Left ventricle myocardium superior (tissue), 1 donor: ENCODE measurements around the gene CPO. TPM values are rescaled to one million over a fixed set of nuclear protein-coding genes. Genes with fewer than 3 reads are reported as not detected.

Experiments
- ATAC-seq: fragments of 200-7000 bp; cut with Tn5 transposase; one replicate; pipeline ENCODE4 v1.9.1; 2020; ENCODE audit warnings: mild to moderate bottlenecking, moderate library complexity
- DNase-seq: peaks from one replicate; pipeline ENCODE4 v3.0.0-alpha.2; 2020
- intact Hi-C: fragments of 100-400 bp; cut with micrococcal nuclease; formaldehyde crosslinking; loops from one replicate; pipeline ENCODE4 v1.11.0; 2022
- total RNA-seq: library from RNA; stranded (reverse); fragmentation: NEBNext Ultra II Directional; extraction: Animal tissue kit (Norgen Biotek cat#: 25700); gene quantifications from one replicate; pipeline ENCODE4 v1.2.1, GENCODE V29; 2021
- donor health status: DM: no; HTN: yes; CAD: no; lungs with severe emphysema.

CPO gene
- total RNA-seq, 1 donor from 2014 or later: 0.27 TPM

DNA sequence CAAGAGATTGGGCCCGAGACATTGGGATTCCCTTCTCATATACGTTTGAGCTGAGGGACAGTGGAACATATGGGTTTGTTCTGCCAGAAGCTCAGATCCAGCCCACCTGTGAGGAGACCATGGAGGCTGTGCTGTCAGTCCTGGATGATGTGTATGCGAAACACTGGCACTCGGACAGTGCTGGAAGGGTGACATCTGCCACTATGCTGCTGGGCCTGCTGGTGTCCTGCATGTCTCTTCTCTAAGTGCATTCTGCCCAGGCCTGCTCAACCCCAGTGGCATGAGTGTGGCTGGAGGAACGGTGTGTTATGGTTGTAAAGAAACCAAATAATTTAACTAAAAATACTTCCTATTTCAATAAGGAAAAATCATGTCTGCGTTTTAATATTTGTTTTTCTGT, 29.9 kb downstream of the CPO start:
- intact Hi-C loops: no loop called here
- no peak for ATAC-seq
- DNase-seq: no peak

DNA sequence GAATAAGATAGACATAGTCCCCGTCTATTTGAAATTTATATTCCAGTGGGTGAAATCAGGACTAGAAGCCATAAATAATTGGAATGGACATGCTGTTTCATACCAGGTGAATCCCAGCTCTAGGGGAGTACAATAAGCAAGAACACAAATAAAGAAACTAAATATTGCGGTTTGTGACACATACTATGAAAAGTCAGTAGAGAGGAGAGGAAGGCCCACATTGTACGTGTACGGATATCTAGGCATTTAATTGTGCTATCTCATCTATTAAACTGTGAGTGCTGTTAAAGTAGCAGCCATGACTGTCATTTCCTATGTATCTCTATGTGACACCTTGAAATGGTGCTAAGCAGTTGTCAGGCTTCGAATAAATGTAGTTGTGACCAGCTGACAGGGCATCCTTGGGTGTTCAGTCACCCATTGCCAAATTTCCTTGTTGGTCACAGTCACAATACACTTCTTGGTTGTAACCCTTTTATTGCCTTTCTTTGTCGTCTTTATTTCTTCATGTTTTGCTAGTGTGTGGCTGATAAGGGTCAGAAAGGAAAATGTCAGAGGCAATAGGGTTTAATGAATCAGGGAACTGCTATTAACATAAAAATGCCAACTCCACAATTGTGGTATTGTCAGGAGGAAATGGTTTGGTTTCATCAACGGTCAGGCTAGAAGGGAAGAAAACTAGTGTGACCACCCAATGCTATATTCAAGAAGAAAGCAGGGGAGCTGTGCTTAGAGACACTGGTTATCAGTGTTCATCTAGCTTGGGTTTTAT, 31.5 kb downstream of the CPO start:
- no peak for ATAC-seq
- DNase-seq: no peak
- intact Hi-C loops: loop anchor here (10.0 kb wide), 1 partner anchor 176 kb away; no protein-coding TSS in a partner anchor

DNA sequence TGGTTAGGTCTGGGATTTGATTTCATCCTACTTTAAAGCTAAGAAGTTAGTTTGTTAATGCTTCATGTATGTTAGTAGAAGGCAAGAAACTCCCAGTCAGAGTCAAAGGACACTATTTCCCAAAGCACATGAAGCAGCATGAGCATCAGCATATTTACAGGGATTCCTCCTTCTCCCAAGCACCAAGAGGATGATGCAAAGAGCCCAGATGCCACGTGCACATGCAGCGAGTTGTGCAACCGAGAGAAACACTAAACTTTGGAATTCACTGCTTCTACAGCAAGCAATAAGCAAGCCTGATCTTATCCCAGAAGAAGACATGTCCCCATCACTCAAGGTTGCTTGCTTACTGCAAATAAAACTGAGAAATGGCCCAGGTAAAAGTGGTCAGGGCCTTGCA, 32.5 kb downstream of the CPO start:
- DNase-seq (peak; percentile 29), ATAC-seq (no peak)

DNA sequence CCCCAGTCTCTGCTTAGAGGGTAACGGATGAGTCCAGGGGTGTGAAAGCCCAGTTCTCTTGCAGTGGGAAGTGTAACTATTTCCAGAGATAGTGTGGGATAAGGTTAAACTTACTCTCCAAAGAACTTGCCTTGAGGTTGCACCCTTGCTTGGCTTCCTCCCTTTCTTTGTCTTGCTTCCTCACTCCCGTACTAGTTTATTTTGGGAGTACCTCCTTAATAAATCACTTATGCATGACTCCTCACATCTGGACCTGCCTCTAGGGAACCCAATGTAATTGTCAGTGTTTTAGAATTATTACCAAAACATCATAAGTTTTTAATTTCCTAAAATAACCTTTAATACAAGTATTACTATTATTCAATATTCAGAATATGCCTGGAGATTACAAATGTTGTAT, 35.2 kb downstream of the CPO start:
- ATAC-seq (no peak), DNase-seq (no peak)
- intact Hi-C loops: loop anchor here (10.0 kb wide), 1 partner anchor 180 kb away; no protein-coding TSS in a partner anchor

More for the DNA sequence above, 32.5 kb downstream of the CPO start:
- intact Hi-C loops: loop anchor here (10.0 kb wide), 1 partner anchor 177 kb away; no protein-coding TSS in a partner anchor

DNA sequence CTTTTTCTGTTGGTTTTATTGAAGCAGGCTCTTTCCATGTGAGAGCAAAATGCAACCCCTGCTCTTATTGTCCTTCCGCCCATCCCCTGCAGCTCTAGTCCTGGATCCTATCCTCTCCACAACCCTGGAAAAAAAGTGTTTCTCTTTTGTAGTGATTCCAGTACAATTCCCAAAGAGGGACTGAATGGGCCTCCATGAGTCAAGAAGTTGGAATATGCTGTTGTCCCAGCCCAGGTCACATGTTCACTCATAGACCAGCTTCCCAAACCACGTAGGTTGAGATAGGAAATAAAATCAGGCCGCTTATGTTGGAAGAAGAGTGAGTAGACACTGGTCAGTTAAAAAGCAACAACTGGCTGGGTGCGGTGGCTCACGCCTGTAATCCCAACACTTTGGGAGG, 39.4 kb downstream of the CPO start:
- DNase-seq (no peak), ATAC-seq (no peak)
- intact Hi-C loops: loop anchor here (10.0 kb wide), 1 partner anchor 184 kb away; no protein-coding TSS in a partner anchor

DNA sequence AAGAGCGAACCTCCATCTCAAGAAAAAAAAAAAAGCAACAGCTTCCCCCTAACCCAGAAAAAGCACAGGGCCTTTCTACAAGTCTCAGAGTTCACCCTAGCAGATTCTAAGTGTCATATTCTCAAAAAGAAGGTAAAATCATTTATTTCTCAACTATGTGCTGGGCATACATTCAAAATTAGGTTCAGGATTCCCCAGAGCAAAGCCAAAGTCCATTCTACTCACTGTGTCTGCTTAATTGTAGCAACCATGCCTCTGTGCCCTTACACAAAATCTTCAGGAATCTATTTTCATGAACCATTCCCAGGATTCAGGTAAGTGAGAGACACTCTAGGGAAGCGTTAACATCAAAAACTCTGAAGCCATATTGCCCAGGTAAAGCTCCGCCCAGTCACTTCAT, 40.0 kb downstream of the CPO start:
- intact Hi-C loops: loop anchor here (10.0 kb wide), 1 partner anchor 185 kb away; no protein-coding TSS in a partner anchor
- ATAC-seq (no peak), DNase-seq (no peak)

DNA sequence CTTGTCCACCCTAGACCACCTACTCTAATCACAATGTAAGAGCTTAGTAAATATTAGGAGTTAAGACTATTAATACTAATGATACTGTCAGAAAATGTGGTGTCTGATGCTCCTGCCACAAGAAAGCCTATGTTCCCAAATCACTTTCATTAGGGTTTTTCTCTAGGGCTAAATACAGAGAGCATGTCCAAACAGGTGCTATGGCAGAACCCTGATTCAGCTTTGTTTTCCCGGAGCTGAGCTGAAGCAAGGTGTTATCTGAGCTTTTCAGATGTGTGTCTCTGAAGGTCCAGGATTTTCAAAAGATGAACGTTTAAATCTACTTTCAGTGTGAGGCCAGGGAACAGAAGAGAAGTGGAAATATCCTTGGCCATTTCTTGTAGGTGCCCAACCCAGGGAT, 40.6 kb downstream of the CPO start:
- DNase-seq: no peak
- ATAC-seq: no peak
- intact Hi-C loops: loop anchor here (5.0 to 10.0 kb wide), 3 partner anchors 185 to 497 kb away; no protein-coding TSS in a partner anchor

DNA sequence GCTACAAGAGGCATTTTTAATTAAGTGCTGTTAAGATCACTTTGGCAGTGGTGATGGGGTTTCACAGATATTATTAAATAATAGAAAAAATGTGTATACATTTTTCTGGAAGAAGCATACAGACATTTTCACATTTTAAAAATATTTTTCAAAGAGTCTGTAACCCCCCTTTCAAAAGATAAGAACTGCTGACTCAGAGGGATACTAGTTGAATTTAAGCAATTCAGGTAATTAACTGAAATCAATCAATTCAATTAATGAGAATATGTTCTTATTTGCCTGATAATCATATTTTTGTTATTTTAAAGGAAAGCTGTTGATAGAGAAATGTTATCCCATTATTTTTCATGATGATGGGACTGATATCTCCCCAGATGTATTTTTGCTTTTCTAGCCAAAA, 41.1 kb downstream of the CPO start:
- intact Hi-C loops: loop anchor here (5.0 to 10.0 kb wide), 2 partner anchors 194 to 497 kb away; no protein-coding TSS in a partner anchor
- ATAC-seq (no peak), DNase-seq (no peak)

DNA sequence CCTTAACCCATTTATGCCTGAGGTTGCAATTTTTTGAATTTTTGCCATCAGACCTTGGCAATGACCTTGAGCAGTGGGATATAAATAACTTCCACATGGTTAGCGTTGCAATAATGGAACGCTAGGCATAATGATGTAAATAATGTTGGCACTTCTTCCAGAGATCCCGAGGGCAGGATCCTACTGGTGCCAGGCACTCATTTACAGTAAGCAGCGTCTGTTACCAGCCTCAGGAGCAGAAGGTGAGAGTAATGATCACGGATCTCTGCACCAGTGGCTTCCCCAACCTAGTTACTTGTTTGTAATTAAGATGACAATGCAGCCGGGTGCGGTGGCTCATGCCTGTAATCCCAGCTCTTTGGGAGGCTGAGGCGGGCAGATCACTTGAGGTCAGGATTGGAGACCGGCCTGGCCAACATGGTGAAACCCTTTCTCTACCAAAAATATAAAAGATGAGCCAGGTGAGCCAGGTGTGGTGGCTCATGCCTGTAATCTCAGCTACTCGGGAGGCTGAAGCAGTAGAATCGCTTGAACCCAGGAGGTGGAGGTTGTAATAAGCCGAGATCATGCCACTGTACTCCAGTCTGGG, 41.9 kb downstream of the CPO start:
- DNase-seq: no peak

DNA sequence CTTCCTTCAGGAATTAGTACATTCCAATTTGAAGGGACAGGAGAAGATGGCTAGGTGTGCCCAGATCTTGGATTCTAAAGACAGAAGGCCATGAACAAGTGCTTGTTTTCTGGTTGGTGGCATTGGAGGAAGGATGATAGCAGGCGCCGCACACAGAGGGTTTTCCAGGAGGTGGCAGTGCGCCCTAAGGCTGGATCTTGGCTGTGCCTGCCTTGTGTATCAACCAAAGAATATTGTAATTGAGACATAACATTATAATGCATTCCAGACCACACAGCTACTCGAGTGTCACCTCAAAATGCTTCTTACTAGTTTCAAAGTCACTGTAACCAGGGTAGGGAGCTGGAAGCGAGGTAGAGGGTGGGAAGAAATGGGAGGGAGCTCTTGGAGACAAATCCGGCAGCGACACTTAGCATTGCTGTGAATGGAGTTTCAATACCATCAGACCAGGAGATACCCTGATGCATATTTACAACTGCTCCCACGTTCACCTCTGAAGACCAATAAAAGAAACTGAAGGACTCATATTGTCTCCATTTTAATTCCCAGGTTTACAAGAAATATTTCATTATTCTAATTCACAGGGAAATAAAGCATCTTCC, 42.5 kb downstream of the CPO start:
- DNase-seq (peak; percentile 79), ATAC-seq (peak; percentile 94)
- intact Hi-C loops: loop anchor here (5.0 to 10.0 kb wide), 2 partner anchors 193 to 495 kb away; no protein-coding TSS in a partner anchor

More for the DNA sequence above, 41.9 kb downstream of the CPO start:
- ATAC-seq: peak; percentile 69
- intact Hi-C loops: loop anchor here (5.0 to 10.0 kb wide), 2 partner anchors 194 to 496 kb away; no protein-coding TSS in a partner anchor

DNA sequence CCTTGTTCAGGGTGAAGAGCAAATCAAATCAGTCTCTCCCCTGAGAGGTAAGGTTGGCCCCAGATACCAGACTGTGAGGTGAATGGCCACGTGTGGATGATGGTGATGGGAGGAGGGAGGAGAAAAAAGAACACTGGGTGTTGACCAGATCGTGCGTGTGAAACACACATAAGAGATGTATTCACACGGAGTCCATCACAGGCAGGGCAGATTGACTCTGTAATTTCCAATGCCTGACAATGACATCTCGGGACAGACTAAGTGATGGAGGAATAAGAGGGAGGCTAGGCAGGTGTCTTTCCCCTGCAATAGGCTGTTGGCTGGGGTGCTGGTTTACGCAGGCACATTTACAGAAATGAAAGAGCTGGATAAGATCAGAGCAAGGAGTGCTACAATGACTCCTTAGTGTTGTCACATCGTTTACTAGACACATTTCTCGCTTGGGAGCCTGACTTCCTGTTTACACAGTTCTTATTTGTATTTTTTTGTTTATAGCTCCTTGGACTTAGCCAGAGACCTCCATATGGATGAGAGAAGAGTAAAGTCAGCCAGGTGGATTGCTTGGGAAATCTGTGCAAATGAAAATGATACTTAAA, 43.1 kb downstream of the CPO start:
- DNase-seq (no peak), ATAC-seq (no peak)
- intact Hi-C loops: loop anchor here (5.0 to 10.0 kb wide), 2 partner anchors 192 to 495 kb away; no protein-coding TSS in a partner anchor

DNA sequence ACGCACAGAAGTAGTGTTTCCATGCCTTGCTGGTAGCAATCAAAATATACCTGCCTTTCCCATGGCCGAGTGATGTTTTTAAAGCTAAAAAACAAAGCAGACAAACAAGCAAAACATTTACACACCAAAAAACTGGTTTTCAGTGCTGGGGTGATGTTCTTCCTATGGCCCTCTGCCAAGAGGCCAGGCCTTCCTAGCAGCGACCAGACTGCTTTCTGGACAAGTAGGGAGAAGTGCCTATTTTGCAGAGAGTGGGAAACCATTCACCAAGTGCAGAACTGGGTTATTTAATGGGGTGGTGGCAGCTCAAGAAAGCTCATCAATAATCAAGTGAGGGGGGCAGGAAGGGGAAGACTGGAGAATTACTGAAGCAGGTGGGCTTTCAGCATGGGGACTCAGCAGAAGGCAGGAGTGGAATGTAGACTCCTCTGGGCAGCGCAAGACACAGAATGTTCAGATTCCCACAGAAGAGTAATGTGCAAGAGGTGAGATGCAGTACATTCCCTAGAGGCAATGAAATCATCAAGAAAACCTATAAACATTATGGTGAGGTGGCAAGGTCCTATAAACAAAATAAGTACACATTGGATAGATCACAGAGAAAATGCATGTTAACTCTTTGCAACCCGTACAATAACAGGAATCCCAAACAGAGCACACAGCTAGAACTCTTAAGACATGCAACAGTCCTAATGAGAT, 44.0 kb downstream of the CPO start:
- DNase-seq (no peak), ATAC-seq (no peak)
- intact Hi-C loops: loop anchor here (5.0 to 10.0 kb wide), 2 partner anchors 191 to 494 kb away; no protein-coding TSS in a partner anchor

DNA sequence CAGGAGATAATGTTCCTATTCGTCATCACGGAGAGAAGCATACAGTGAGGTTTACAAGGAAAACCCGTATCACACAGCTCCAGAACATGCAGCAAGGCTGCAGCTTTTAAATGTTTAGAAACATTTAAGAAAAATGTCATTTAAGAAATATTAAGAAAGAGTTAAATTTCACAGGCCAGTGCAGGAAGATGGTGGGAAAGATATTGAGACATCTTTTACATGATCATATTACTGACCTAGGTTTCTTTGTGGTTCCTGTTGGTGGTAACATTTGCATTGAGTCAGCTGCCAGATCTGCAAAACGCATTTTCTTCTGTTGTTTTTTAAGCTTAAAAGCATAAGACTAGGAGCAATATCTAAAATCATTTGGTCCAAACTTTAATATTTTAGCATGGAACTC, 44.9 kb downstream of the CPO start:
- no peak for DNase-seq
- intact Hi-C loops: loop anchor here (5.0 to 10.0 kb wide), 2 partner anchors 191 to 493 kb away; no protein-coding TSS in a partner anchor
- ATAC-seq: no peak

DNA sequence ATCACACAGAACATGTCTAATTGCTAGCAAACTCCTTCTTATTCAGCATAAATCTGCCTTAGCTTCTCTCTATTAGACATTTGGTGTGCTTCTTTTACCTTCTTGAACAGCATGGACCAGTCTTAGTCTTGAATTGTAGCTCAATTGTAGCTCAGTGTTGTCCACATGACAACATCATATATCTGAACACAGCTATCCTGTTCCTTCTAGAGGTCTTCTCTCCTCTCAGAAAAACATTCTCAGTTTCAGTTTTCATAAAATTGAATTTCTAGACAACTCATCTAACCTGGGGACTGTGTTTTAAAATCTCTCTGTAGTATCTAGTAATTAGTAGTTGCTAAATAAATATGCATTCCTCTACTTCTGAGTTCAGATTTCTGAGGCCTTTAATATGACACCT, 47.6 kb downstream of the CPO start:
- no peak for DNase-seq
- ATAC-seq: no peak
- intact Hi-C loops: loop anchor here (10.0 kb wide), 1 partner anchor 188 kb away; no protein-coding TSS in a partner anchor

DNA sequence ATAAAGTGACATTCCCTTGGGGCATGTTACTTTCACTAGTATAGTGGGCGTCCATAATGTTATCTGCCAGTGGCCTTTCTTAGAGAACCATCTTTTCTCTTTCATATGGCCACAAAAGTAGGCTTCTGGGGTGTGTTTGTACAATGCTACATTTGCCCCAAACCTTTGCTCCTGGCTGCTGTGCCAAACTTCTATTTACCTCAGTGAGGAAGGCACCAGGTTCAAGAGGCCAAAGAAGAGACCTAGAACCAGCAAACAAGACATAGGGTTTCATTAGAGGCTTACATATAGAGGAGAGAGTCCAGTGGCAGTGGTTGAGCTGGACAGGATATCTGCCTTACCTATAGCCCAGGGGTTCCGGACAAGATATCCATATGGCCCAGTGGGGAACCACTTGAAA, 48.5 kb downstream of the CPO start:
- DNase-seq (no peak), ATAC-seq (no peak)
- intact Hi-C loops: loop anchor here (10.0 kb wide), 1 partner anchor 187 kb away; no protein-coding TSS in a partner anchor

DNA sequence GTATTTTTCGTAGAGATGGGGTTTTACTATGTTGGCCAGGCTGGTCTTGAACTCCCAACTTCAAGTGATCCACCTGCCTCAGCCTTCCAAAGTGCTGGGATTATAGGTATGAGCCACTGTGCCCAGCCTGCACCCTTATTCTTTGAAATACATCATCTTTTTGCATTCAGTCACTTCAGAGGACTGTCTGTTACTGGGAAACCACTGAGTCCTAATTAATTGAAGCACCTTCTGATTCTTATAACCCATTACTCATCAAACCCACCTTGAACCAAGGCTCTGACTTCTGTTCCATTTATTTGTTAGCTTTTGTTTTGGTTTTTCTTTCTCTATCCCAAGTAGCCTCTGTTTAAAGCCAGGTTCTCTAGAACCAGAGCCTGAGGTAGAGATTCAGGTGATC, 49.6 kb downstream of the CPO start:
- ATAC-seq (no peak), DNase-seq (no peak)
- intact Hi-C loops: loop anchor here (10.0 kb wide), 1 partner anchor 186 kb away; no protein-coding TSS in a partner anchor

DNA sequence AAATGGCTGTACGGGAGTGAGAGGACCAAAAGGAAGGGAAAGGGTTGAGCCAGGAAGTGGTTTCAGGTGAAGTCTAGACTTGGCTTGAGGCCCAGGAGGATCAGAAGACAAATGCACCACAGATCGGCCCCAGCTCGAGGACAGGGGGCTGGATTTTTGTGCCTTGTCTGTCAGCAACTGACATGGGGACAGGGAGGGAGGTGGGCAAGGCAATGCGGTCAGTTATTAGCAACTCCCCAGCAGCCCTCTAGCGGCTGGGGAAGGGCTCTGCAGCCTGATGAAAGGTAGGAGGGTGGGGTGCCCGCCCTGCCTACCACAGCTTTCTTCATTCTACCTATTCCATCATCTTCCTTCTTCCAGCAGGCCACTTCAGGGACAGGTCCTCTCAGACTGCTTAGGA, 50.0 kb downstream of the CPO start:
- intact Hi-C loops: loop anchor here (10.0 kb wide), 1 partner anchor 185 kb away; no protein-coding TSS in a partner anchor
- DNase-seq (peak; percentile 53), ATAC-seq (peak; percentile 88)

DNA sequence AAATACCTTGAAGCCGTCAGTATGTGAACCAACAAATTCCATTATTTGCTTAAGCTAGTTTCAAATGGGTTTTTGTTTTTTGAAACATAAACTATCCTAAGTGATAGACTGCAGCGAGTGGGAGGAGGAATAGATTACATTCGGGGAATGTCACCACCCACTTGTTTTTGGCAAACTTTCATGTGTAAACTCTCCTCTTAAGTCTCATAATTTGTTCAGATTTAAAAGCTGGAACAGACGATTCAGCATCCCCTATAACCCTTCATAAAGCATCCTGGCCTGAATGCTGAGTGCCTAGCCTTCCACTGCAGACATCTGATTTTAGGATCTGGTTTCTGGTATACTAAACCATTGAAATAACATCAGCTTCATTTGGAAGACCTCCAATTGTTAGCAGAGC, 51.0 kb downstream of the CPO start:
- ATAC-seq (no peak), DNase-seq (no peak)
- intact Hi-C loops: no loop called here
